ENCODE results near the gene PSD4.

DNA sequence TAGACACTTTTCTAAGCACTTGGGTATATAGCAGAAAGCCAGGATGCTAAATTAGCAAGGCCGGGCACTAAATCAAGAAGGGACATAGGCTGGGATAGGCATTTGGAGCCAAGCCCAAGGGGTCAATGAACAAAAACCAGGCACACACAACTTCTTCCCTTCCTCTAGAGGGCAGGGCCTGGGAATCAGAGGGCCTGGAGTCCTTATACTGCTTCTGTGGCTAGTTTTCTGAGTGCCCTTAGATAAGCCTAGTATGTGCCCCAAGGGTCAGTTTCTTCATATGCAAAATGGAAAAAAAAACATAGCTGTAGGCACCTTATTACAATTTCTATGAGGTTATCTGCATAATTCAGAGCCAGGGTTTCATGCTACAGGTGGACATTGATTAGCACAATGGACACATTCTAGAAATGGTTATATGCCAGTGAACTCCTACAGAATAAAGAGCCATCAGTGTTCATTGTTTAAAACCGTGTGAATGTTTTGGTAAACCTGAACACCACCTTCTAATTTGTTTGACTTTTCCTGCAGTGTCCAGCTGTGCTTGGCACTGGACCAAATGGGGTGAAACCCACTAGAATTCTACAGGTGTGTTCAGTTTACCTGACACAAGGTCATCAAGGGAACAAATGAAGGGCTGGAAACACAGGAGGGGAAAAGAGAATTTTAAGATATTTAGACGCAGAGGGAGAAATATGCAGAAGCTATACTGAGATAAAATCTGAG lies 55.4 kb downstream of the PSD4 start:
- TF ChIP-seq TAF1 (IDR thresholded peaks at IDR 0.05; ENCODE audit: low read depth), result no peak
- TF ChIP-seq, protein P1, sequence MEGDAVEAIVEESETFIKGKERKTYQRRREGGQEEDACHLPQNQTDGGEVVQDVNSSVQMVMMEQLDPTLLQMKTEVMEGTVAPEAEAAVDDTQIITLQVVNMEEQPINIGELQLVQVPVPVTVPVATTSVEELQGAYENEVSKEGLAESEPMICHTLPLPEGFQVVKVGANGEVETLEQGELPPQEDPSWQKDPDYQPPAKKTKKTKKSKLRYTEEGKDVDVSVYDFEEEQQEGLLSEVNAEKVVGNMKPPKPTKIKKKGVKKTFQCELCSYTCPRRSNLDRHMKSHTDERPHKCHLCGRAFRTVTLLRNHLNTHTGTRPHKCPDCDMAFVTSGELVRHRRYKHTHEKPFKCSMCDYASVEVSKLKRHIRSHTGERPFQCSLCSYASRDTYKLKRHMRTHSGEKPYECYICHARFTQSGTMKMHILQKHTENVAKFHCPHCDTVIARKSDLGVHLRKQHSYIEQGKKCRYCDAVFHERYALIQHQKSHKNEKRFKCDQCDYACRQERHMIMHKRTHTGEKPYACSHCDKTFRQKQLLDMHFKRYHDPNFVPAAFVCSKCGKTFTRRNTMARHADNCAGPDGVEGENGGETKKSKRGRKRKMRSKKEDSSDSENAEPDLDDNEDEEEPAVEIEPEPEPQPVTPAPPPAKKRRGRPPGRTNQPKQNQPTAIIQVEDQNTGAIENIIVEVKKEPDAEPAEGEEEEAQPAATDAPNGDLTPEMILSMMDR (IDR thresholded peaks at IDR 0.05; ENCODE audit: poor library complexity, severe bottlenecking), result no peak
